A549 (cell line): ENCODE results near the gene SLC17A8.

Experiments
- CHD4 ChIP-seq: fragments of 200-600 bp; sonication (generic); IDR thresholded peaks from 2 replicates; pipeline ENCODE4 v1.6.1; 2016; ENCODE audit warnings: antibody characterized with exemption, mild to moderate bottlenecking, borderline replicate concordance
- EHMT2 ChIP-seq: fragments of 200-600 bp; sonication (generic); IDR thresholded peaks from 2 replicates; pipeline ENCODE4 v1.6.1; 2016; ENCODE audit warnings: antibody characterized with exemption, low read depth, mild to moderate bottlenecking, moderate library complexity
- EP300 ChIP-seq, 2 experiments: fragments of >200 bp; sonication (Bioruptor Twin); formaldehyde crosslinking; IDR thresholded peaks; 2 replicates in 1 of 2; 3 replicates in 1 of 2; pipeline ENCODE4 v1.6.1; 2016 to 2017
- JUNB ChIP-seq: fragments of >200 bp; sonication (Bioruptor Twin); formaldehyde crosslinking; IDR thresholded peaks from 2 replicates; pipeline ENCODE4 v1.6.1; 2016
- KDM1A ChIP-seq: fragments of 200-600 bp; sonication (generic); IDR thresholded peaks from 2 replicates; pipeline ENCODE4 v1.6.1; 2016; ENCODE audit warnings: low read depth, mild to moderate bottlenecking
- MAFK ChIP-seq: fragments of 450-650 bp; IDR thresholded peaks from 2 replicates; pipeline ENCODE4 v1.6.1; 2014; ENCODE audit not compliant: partially characterized antibody
- POLR2A ChIP-seq: IDR thresholded peaks from 2 replicates; pipeline ENCODE4 v1.6.1; 2012; ENCODE audit warnings: mild to moderate bottlenecking, low read length
- POLR2AphosphoS2 ChIP-seq: conservative IDR thresholded peaks from 2 replicates; pipeline ENCODE4 v1.6.1; 2012; ENCODE audit warnings: low read length, improper control_type of control experiment, inconsistent platforms
- SREBF2 ChIP-seq: fragments of 450-650 bp; IDR thresholded peaks from 2 replicates; pipeline ENCODE4 v1.6.1; 2014; ENCODE audit warnings: mild to moderate bottlenecking, moderate library complexity
- TF ChIP-seq, protein P1 (sequence below): fragments of 450-650 bp; IDR thresholded peaks from 2 replicates; pipeline ENCODE4 v1.6.1; 2014; ENCODE audit warnings: antibody characterized with exemption
- TF ChIP-seq, protein P2 (sequence below): fragments of >200 bp; sonication (Bioruptor Twin); formaldehyde crosslinking; IDR thresholded peaks from 3 replicates; pipeline ENCODE4 v1.5.1; 2016
- TF ChIP-seq, protein P3 (sequence below): fragments of 200-600 bp; sonication (generic); IDR thresholded peaks from 2 replicates; pipeline ENCODE4 v1.6.1; 2016; ENCODE audit warnings: antibody characterized with exemption, mild to moderate bottlenecking, moderate library complexity

DNA sequence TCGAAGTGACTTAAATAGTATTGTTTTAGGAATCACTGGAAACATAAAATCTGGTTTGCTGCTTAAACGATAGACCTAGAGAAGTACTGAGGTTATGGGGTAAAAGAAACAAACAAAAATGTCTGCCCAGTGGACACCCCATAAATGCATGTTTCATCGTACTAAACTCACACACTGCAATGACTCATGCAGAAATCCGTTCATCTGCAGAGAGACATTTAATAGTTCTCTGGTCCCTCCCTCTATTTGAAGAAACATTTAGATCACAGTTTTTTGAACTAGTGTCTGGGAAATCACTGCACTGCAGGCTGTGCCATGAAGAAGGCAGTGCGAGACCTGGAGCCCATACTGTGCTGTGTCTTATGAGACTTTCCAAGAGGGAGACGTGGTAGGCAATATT, 25.5 kb downstream of the SLC17A8 start:
- TF ChIP-seq JUNB (no peak), EP300 (IDR thresholded peaks at IDR 0.05) (no peak), POLR2A (no peak), KDM1A (no peak), MAFK (no peak), EHMT2 (no peak), POLR2AphosphoS2 (no peak), CHD4 (no peak), SREBF2 (no peak)
- TF ChIP-seq, protein P1, sequence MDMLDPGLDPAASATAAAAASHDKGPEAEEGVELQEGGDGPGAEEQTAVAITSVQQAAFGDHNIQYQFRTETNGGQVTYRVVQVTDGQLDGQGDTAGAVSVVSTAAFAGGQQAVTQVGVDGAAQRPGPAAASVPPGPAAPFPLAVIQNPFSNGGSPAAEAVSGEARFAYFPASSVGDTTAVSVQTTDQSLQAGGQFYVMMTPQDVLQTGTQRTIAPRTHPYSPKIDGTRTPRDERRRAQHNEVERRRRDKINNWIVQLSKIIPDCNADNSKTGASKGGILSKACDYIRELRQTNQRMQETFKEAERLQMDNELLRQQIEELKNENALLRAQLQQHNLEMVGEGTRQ, result no peak
- TF ChIP-seq, protein P2, sequence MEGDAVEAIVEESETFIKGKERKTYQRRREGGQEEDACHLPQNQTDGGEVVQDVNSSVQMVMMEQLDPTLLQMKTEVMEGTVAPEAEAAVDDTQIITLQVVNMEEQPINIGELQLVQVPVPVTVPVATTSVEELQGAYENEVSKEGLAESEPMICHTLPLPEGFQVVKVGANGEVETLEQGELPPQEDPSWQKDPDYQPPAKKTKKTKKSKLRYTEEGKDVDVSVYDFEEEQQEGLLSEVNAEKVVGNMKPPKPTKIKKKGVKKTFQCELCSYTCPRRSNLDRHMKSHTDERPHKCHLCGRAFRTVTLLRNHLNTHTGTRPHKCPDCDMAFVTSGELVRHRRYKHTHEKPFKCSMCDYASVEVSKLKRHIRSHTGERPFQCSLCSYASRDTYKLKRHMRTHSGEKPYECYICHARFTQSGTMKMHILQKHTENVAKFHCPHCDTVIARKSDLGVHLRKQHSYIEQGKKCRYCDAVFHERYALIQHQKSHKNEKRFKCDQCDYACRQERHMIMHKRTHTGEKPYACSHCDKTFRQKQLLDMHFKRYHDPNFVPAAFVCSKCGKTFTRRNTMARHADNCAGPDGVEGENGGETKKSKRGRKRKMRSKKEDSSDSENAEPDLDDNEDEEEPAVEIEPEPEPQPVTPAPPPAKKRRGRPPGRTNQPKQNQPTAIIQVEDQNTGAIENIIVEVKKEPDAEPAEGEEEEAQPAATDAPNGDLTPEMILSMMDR, result no peak
- TF ChIP-seq, protein P3, sequence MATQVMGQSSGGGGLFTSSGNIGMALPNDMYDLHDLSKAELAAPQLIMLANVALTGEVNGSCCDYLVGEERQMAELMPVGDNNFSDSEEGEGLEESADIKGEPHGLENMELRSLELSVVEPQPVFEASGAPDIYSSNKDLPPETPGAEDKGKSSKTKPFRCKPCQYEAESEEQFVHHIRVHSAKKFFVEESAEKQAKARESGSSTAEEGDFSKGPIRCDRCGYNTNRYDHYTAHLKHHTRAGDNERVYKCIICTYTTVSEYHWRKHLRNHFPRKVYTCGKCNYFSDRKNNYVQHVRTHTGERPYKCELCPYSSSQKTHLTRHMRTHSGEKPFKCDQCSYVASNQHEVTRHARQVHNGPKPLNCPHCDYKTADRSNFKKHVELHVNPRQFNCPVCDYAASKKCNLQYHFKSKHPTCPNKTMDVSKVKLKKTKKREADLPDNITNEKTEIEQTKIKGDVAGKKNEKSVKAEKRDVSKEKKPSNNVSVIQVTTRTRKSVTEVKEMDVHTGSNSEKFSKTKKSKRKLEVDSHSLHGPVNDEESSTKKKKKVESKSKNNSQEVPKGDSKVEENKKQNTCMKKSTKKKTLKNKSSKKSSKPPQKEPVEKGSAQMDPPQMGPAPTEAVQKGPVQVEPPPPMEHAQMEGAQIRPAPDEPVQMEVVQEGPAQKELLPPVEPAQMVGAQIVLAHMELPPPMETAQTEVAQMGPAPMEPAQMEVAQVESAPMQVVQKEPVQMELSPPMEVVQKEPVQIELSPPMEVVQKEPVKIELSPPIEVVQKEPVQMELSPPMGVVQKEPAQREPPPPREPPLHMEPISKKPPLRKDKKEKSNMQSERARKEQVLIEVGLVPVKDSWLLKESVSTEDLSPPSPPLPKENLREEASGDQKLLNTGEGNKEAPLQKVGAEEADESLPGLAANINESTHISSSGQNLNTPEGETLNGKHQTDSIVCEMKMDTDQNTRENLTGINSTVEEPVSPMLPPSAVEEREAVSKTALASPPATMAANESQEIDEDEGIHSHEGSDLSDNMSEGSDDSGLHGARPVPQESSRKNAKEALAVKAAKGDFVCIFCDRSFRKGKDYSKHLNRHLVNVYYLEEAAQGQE, result no peak
